IPS-18a (cell line): Measurements from ENCODE around the gene PPDPF.

Experiments used
- H3K27ac ChIP-seq: one replicate; pipeline ENCODE4 v1.5.1; 2013; ENCODE audit warnings: low read length
- H3K27me3 ChIP-seq: one replicate; pipeline ENCODE4 v1.6.1; 2013; ENCODE audit warnings: mild to moderate bottlenecking, low read length; ENCODE audit not compliant: control insufficient read depth, insufficient read depth
- H3K36me3 ChIP-seq: one replicate; pipeline ENCODE4 v1.6.1; 2013; ENCODE audit warnings: low read depth, low read length; ENCODE audit not compliant: control insufficient read depth
- H3K4me1 ChIP-seq: one replicate; pipeline ENCODE4 v1.6.1; 2013; ENCODE audit warnings: low read depth, low read length; ENCODE audit not compliant: control insufficient read depth
- H3K4me3 ChIP-seq: one replicate; pipeline ENCODE4 v1.5.1; 2013; ENCODE audit warnings: low read length
- H3K9ac ChIP-seq: one replicate; pipeline ENCODE4 v1.6.1; 2013; ENCODE audit warnings: mild to moderate bottlenecking, low read length, moderate library complexity
- H3K9me3 ChIP-seq: one replicate; pipeline ENCODE4 v1.6.1; 2013; ENCODE audit warnings: low read depth, low read length; ENCODE audit not compliant: control insufficient read depth

Gene PPDPF

DNA sequence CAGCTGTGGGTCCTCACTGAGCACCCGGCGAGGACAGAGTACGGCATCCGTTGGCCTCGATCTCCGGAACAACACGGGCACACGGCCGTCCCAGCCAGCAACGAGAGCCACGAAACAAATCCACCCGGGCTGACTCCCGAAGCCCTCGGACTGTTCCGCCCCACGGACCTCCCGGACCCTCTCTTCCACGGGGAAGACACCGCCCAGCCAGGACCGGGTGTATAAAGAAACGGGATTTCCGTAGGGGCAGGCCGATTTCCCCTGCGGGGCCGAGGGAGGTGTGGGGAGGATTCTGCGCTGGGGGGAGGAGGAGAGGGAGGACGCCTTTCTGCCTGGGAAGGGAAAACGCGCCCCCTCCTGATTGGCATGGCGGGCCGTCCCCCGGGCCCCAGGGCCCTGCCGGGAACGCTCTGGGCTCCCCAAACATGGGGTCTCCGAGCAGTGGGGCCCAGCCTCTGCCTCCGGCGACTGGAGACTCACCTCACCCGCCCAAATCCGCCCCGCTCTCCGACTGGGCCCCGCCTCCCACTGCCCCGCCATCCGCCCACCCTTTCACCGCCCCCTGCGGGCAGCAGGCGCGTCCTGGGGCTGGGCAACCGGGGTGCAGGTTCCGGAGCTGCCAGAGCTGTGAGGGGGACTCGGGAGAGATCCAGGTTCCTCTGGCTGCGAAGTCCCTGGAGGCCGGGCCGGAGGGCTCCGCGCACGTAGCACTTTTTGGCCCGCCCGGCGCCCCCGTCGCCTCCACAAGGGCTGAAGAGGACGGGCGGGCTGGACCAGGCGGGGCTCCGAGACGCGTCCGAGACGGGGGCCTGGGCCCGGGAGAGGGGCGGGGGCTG is 679 bp upstream of the PPDPF start:
- Histone ChIP-seq H3K9me3 (no peaks in the 10 kb centered on the region), H3K27ac (no peak overlapping the region), H3K4me3 (peak overlapping the region; percentile 87), H3K36me3 (no peaks in the 10 kb centered on the region), H3K27me3 (peaks cover 20% of the 10 kb centered on the region), H3K4me1 (peaks cover 3% of the 10 kb centered on the region), H3K9ac (peak overlapping the region; percentile 39)

DNA sequence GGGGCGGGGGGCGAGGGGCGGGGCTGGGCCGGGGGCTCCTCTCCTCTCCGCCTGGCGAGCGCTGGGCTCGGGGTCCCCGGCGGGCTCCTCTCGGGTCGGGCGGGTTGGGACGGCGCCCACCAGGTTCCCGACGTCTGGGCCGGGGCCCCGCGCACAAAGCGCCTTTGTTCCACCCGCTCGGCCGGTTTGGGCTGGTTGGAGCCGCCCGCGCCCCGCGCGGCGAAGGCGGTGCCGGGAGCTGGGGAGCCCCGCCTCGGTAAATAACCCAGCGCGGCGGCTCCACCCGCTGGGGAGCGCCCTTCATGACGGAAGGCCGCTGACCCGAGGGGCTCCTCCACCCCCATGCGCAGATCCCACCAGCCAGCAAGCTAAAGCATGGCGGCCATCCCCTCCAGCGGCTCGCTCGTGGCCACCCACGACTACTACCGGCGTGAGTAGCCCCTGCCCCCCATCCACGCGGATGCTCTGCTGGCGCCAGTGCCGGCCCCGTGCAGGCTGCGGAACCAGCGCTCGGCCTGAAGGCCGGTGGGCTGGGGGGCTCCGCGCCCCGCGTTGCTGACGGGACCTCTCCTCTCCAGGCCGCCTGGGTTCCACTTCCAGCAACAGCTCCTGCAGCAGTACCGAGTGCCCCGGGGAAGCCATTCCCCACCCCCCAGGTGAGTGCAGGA is 503 bp downstream of the PPDPF start:
- Histone ChIP-seq H3K36me3 (no peaks in the 10 kb centered on the region), H3K27ac (peak overlapping the region; percentile 36), H3K27me3 (peaks cover 20% of the 10 kb centered on the region), H3K4me1 (peaks cover 3% of the 10 kb centered on the region), H3K4me3 (peak overlapping the region; percentile 87), H3K9me3 (no peaks in the 10 kb centered on the region), H3K9ac (peak overlapping the region; percentile 92)

DNA sequence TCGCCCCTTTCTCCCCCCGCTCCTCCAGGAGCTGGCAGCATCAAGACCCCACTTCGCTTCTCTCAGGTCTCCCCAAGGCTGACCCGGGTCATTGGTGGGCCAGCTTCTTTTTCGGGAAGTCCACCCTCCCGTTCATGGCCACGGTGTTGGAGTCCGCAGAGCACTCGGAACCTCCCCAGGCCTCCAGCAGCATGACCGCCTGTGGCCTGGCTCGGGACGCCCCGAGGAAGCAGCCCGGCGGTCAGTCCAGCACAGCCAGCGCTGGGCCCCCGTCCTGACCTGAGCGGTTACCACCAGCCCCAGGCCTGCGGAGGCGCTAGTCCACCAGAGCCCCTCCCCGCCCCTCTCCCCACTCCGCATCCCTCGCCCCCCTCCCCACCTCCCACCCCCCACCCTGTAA is 1.0 kb downstream of the PPDPF start:
- H3K27me3 ChIP-seq = peaks cover 20% of the 10 kb centered on the region
- peak overlapping the region; percentile 36 for H3K27ac ChIP-seq
- H3K9me3 ChIP-seq = no peaks in the 10 kb centered on the region
- no peaks in the 10 kb centered on the region for H3K36me3 ChIP-seq
- H3K9ac ChIP-seq = peak overlapping the region; percentile 92
- peaks cover 3% of the 10 kb centered on the region for H3K4me1 ChIP-seq
- peak overlapping the region; percentile 87 for H3K4me3 ChIP-seq

DNA sequence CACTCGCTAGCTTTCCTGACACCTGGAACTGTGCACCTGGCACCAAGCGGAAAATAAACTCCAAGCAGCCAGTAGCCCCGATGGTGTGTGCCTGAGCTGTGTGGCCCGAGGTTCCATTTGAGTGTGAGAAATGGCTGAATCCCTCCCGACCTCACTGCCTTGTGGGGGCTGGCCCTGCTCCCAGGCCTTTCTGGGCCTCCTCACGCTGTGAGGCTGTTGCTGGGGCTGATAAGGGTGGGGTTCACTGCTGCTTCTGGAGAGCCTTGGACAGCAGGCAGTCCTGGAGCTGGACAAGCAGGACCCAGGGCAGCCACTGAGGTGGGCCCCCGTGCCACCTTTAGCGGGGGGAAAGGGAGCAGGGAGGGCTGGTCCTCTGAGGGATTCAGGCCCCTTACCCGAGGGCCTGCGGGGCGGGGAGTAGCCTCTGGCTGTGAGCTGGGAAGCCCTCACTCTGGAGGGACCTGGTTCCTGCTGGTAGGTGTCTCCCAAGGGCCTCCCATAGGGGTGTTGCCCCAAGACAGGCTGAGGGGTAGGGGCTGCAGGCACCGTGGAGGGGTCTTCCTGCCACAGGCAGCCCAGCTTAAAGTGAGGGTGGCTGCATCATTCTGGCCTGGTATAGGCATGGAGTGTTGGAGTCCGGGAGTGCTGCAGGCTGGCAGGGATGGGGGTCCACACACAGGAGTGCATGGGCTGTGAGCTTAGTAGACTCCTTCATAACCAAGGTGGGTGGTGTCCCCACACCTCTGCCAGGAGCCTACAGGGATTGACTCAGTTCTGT is 1.7 kb downstream of the PPDPF start:
- no peak overlapping the region for H3K9ac ChIP-seq
- H3K4me1 ChIP-seq = peaks cover 3% of the 10 kb centered on the region
- H3K9me3 ChIP-seq = no peaks in the 10 kb centered on the region
- no peak overlapping the region for H3K4me3 ChIP-seq
- H3K36me3 ChIP-seq = no peaks in the 10 kb centered on the region
- peaks cover 20% of the 10 kb centered on the region for H3K27me3 ChIP-seq
- H3K27ac ChIP-seq = no peak overlapping the region

DNA sequence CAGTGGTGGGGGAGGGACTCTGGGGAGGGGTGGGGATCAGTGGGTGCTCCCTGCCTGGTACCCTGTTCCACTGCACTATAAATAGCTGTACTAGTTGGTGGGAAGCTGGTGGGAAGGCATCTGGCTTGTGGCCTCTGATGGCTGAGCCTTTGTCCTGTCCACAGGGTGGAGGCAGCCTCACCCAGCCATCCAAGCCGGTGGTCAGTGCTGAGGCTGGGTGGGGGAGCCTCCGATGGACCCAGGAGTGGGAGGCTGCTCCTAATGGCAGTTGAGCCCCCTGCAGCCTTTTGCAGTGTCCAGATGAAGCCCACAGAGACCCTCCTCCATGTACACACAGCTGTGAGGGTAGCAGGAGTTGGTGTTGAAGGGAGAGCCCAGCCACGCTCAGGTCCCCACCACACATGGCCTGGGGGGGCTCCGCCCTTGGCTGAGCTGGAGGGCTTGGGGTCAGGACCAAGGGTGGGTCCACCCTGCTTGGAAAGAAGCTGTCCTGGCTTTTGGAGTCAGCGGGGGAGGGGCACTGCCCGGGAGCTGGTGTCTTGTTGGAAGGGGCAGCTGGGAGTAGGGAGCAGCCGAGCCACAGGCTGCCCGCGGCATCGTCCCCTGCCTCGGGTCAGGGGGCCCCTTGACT is 2.5 kb downstream of the PPDPF start:
- no peak overlapping the region for H3K4me3 ChIP-seq
- H3K27me3 ChIP-seq = peaks cover 19% of the 10 kb centered on the region
- H3K9ac ChIP-seq = no peak overlapping the region
- no peaks in the 10 kb centered on the region for H3K36me3 ChIP-seq
- H3K9me3 ChIP-seq = no peaks in the 10 kb centered on the region
- peaks cover 3% of the 10 kb centered on the region for H3K4me1 ChIP-seq
- H3K27ac ChIP-seq = no peak overlapping the region

DNA sequence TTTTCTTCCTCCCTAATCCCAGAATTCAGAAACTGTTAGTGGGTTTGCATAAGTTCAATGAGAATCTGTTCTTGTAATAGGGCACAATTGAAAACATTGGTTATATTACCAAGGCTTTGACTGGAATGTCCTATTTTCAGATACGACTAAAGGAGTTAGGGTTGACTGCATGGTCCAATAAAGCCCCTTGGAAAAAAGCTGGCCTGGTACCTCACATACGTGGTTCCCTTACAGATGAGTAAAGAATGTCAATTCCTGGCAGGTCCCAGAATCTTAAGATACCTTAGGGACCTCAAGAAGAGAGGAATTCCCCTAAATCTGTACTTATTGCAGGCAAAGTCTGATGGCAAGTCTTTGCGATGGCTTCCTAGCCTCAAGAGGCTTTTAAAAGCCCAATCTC is 4.6 kb downstream of the PPDPF start:
- Histone ChIP-seq H3K36me3 (no peaks in the 10 kb centered on the region), H3K4me1 (no peaks in the 10 kb centered on the region), H3K9ac (no peak overlapping the region), H3K27me3 (no peaks in the 10 kb centered on the region), H3K9me3 (no peaks in the 10 kb centered on the region), H3K4me3 (no peak overlapping the region), H3K27ac (no peak overlapping the region)

DNA sequence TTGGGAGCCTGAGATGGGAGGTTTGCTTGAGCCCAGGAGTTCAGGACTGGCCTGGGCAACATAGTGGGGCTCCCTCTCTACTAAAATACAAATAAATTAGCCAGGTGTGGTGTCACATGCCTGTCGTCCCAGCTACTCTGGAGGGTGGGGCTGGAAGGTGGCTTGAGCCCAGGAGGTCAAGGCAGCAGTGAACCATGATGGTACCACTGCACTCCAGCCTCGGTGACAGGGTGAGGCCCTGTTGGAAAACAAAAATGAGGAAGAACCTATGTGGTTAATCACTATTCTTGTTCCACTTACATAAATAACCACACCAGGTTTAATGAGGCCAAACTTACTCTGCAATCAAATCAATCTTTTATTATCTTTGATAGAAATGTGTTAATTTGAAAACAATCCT is 5.4 kb downstream of the PPDPF start:
- Histone ChIP-seq H3K4me1 (no peaks in the 10 kb centered on the region), H3K27me3 (no peaks in the 10 kb centered on the region), H3K36me3 (no peaks in the 10 kb centered on the region), H3K9me3 (no peaks in the 10 kb centered on the region), H3K4me3 (no peak overlapping the region), H3K27ac (no peak overlapping the region), H3K9ac (no peak overlapping the region)

DNA sequence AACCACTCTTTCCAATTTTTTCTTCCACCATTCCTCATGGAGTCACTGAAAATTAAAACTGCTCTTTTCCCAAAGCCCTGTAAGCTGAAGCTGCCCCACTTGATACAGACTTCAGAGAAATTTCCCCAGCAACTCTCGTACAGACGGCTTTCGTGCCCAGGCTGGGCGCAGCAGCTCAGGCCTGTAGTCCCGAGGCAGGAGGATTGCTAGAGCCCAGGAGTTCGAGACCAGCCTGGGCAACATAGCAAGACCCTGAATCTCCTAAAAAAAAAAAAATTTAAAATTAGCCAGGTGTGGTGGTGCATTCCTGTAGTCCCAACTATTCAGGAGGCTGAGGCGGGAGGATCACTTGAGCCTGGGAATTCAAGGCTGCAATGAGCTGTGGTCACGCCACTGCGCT is 6.6 kb downstream of the PPDPF start:
- Histone ChIP-seq H3K27ac (no peak overlapping the region), H3K9ac (no peak overlapping the region), H3K9me3 (no peaks in the 10 kb centered on the region)

DNA sequence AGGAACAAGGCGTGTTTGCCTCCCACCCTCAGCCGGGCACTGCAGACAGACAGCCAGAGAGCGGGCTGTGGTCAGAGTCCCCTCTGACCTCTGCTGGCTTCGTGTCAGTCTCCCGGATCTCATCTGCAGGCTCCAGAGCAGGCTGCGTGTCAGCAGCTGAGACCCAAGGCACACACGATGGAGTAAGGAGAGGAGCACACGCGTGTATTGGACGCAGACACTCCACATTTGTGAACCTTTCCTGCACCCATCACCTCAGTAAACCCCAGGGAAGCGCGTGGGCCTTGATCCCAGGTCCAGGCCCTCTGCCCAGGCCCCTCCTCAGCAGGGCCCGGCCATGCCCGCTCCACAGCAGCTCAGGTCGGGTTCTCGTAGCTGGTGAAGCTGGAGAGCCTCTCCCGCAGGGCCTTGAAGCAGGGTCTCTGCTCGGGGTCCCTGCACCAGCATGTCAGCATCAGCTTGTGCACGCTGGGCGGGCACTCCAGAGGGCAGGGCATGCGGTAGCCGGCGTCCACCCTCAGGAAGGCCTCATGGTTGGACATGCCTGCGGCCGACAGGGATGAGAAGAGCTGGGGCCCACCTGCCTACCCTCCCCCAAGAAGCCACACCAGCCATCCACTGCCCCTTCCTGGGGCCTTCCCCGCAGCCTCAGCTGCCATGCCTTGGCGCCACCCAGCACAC is 8.8 kb downstream of the PPDPF start:
- Histone ChIP-seq H3K4me1 (no peaks in the 10 kb centered on the region), H3K9me3 (no peaks in the 10 kb centered on the region), H3K27ac (no peak overlapping the region), H3K27me3 (no peaks in the 10 kb centered on the region), H3K36me3 (no peaks in the 10 kb centered on the region), H3K4me3 (no peak overlapping the region), H3K9ac (no peak overlapping the region)

More for the DNA sequence above, 6.6 kb downstream of the PPDPF start:
- Histone ChIP-seq H3K27me3 (no peaks in the 10 kb centered on the region), H3K4me3 (no peak overlapping the region), H3K36me3 (no peaks in the 10 kb centered on the region), H3K4me1 (no peaks in the 10 kb centered on the region)

DNA sequence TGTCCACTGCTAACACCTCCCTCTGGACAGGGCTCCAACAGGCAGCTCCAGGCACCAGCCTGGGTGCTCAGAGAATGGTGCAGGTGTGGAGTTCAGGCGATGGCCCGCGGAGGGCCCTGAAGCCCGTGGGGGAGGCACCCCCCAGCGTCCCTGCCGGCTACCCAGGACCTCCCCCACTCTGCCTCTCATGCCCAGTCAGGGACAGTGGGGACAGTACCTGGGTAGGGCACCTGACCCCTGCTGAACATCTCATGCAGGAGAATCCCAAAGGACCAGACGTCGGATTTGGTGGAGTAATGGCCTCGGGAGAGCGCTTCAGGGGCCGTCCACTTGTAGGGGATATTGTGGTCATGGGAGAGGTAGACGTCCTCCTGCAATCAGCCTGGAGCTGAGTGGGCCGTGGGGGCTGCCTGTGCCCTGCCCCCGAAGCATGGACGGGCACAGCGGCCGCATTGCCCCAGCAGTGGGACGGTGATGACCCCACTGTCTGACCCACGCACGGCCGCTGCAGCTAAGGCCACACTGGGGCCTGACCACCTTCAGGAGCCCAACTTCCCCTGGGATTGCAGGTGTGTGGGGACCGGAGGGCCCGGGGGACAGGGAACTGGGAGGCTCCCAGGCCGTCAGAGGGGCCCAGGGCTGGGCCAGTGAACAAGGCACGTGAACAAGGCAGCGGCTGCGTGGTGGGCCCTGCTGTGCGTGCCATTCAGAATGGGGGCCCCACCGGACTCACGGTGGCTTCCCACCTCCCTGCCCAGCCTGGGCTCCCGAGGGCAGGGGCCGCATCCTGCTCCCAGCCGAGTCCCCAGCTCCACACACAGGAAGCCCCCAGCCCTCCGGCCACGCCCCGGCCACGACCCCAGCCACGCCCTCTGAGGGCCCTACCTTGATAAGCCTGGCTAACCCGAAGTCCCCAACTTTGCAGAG is 9.6 kb downstream of the PPDPF start:
- Histone ChIP-seq H3K9me3 (no peaks in the 10 kb centered on the region), H3K4me1 (no peaks in the 10 kb centered on the region), H3K4me3 (no peak overlapping the region), H3K9ac (no peak overlapping the region), H3K27ac (no peak overlapping the region), H3K36me3 (no peaks in the 10 kb centered on the region), H3K27me3 (no peaks in the 10 kb centered on the region)
